A549 (cell line): ENCODE measurements around the gene ENTPD5. TPM values are rescaled to one million over a fixed set of nuclear protein-coding genes. Genes with fewer than 3 reads are reported as not detected.
A peak's percentile ranks its signal among the peaks of the same experiment; 100 is the strongest.
"Not testable (repeated sequence)": the region's sequence is repeated elsewhere in the genome, so short reads cannot be mapped to it uniquely, and the experiment has no call there.

ENCODE experiments used
- ATAC-seq, 2 experiments: fragments of 200-7000 bp in 1 of 2; fragments of >200 bp in 1 of 2; cut with Nextera tagmentation in 1 of 2; cut with Tn5 transposase in 1 of 2; 3 replicates each; pipeline versions ENCODE4 v1.8.0 to v1.9.1; 2018 to 2020; ENCODE audit warnings: mild to moderate bottlenecking in 1 of 2, moderate library complexity in 1 of 2
- CTCF ChIA-PET: fragments of 300-600 bp; sonication (Branson Sonifier 250); formaldehyde crosslinking; extraction: SDS; loops from one replicate; lab custom pipeline; 2021; ENCODE audit warnings: antibody characterized with exemption, inconsistent platforms; lab: Yijun Ruan, JAX
- POLR2A ChIA-PET: fragments of 350-600 bp; formaldehyde crosslinking; extraction: SDS; loops from one replicate; lab custom pipeline; 2021; ENCODE audit warnings: antibody characterized with exemption, inconsistent platforms; lab: Yijun Ruan, JAX
- DNase-seq, 2 experiments: peaks; one replicate each; pipeline versions ENCODE4 v3.0.0 to v3.0.0-alpha.2; 2011 to 2016; ENCODE audit warnings: low read depth in 1 of 2, low spot score in 1 of 2
- FAIRE-seq: peaks from 2 replicates; lab custom pipeline; 2011; peaks lifted over from hg19 to GRCh38; lab: Jason Lieb, UNC
- H3K27ac ChIP-seq, 2 experiments: fragments of >200 bp; sonication (Bioruptor Twin); formaldehyde crosslinking; 3 replicates each; pipeline ENCODE4 v1.5.1; 2016 to 2017
- H3K4me1 ChIP-seq: fragments of >200 bp; sonication (Bioruptor Twin); formaldehyde crosslinking; 3 replicates; pipeline ENCODE4 v1.6.1; 2016
- H3K4me2 ChIP-seq: fragments of >200 bp; sonication (Bioruptor Twin); formaldehyde crosslinking; 3 replicates; pipeline ENCODE4 v1.6.1; 2016
- H3K4me3 ChIP-seq: fragments of >200 bp; sonication (Bioruptor Twin); formaldehyde crosslinking; 3 replicates; pipeline ENCODE4 v1.5.1; 2016
- H3K9me3 ChIP-seq: fragments of >200 bp; sonication (Bioruptor Twin); formaldehyde crosslinking; 3 replicates; pipeline ENCODE4 v1.6.1; 2016
- BHLHE40 ChIP-seq: IDR thresholded peaks from 2 replicates; pipeline ENCODE4 v1.6.1; 2012; ENCODE audit warnings: low read depth, low read length, inconsistent platforms
- CHD4 ChIP-seq: fragments of 200-600 bp; sonication (generic); IDR thresholded peaks from 2 replicates; pipeline ENCODE4 v1.6.1; 2016; ENCODE audit warnings: antibody characterized with exemption, mild to moderate bottlenecking, borderline replicate concordance
- EHF ChIP-seq: fragments of 250-450 bp; sonication (Bioruptor Pico); IDR thresholded peaks from 2 replicates; pipeline ENCODE4 v1.5.0; 2020; ENCODE audit warnings: mild to moderate bottlenecking
- FOSB ChIP-seq: fragments of 250-450 bp; sonication (Bioruptor Pico); IDR thresholded peaks from 2 replicates; pipeline ENCODE4 v1.5.0; 2020; ENCODE audit warnings: mild to moderate bottlenecking, moderate library complexity
- FOSL2 ChIP-seq, 2 experiments: fragments of 450-650 bp in 1 of 2; fragments of >200 bp in 1 of 2; sonication (Bioruptor Twin) in 1 of 2; formaldehyde crosslinking; IDR thresholded peaks; 2 replicates each; pipeline versions ENCODE4 v1.5.0 to v1.6.1; 2016 to 2020; ENCODE audit warnings: mild to moderate bottlenecking in 1 of 2, moderate library complexity in 1 of 2
- FOXS1 ChIP-seq: fragments of 250-450 bp; sonication (Bioruptor Pico); IDR thresholded peaks from 2 replicates; pipeline ENCODE4 v1.5.0; 2020; ENCODE audit warnings: mild to moderate bottlenecking, moderate library complexity
- HOXB5 ChIP-seq: fragments of 250-450 bp; sonication (Bioruptor Pico); IDR thresholded peaks from 2 replicates; pipeline ENCODE4 v1.5.0; 2020; ENCODE audit warnings: mild to moderate bottlenecking, moderate library complexity
- KDM5A ChIP-seq: fragments of 200-600 bp; sonication (generic); IDR thresholded peaks from 2 replicates; pipeline ENCODE4 v1.6.1; 2016; ENCODE audit warnings: antibody characterized with exemption, mild to moderate bottlenecking
- MYC ChIP-seq: IDR thresholded peaks from 2 replicates; pipeline ENCODE4 v1.6.1; 2012; ENCODE audit warnings: mild to moderate bottlenecking, inconsistent platforms, low read length, improper control_type of control experiment, borderline replicate concordance
- NPAS2 ChIP-seq: fragments of 250-450 bp; sonication (Bioruptor Pico); IDR thresholded peaks from 2 replicates; pipeline ENCODE4 v1.8.0; 2022; ENCODE audit warnings: mild to moderate bottlenecking, moderate library complexity, borderline replicate concordance
- NR3C1 ChIP-seq: fragments of >200 bp; sonication (Bioruptor Twin); formaldehyde crosslinking; IDR thresholded peaks from 3 replicates; pipeline ENCODE4 v1.6.1; 2017
- RAD21 ChIP-seq, 2 experiments: fragments of >200 bp in 1 of 2; sonication (Bioruptor Twin) in 1 of 2; formaldehyde crosslinking in 1 of 2; IDR thresholded peaks in 1 of 2; conservative IDR thresholded peaks in 1 of 2; 2 replicates in 1 of 2; 3 replicates in 1 of 2; pipeline ENCODE4 v1.6.1; 2012 to 2018; ENCODE audit warnings: inconsistent platforms in 1 of 2
- RARB ChIP-seq: fragments of 250-450 bp; sonication (Bioruptor Pico); IDR thresholded peaks from 2 replicates; pipeline ENCODE4 v1.8.0; 2021; ENCODE audit warnings: mild to moderate bottlenecking, moderate library complexity
- RNF2 ChIP-seq: fragments of 200-600 bp; sonication (generic); IDR thresholded peaks from 2 replicates; pipeline ENCODE4 v1.6.1; 2016; ENCODE audit warnings: low read depth, mild to moderate bottlenecking, antibody characterized with exemption, moderate library complexity, borderline replicate concordance
- SREBF2 ChIP-seq: fragments of 450-650 bp; IDR thresholded peaks from 2 replicates; pipeline ENCODE4 v1.6.1; 2014; ENCODE audit warnings: mild to moderate bottlenecking, moderate library complexity
- ZFP36 ChIP-seq: fragments of 450-650 bp; IDR thresholded peaks from 2 replicates; pipeline ENCODE4 v1.6.1; 2014; ENCODE audit warnings: borderline replicate concordance; ENCODE audit not compliant: partially characterized antibody
- WGBS: methylation state at CpG from one replicate; pipeline ENCODE4 v1.1.6; 2017; ENCODE audit errors: missing lambda C conversion rate; 5-methylcytosine and 5-hydroxymethylcytosine counted together
- polyA plus RNA-seq, 4 experiments: library from polyadenylated mRNA; depleted of rRNA in 3 of 4; stranded (reverse); fragments of >200 nt; fragmentation: RNase III in 1 of 4; extraction: RNeasy Plus Mini Kit Qiagen cat#74134 plus additional on column Dnase treatment in 1 of 4; gene quantifications; 2 replicates in 3 of 4; 3 replicates in 1 of 4; pipeline ENCODE4 v1.2.3, GENCODE V29; 2011 to 2017
- TF ChIP-seq, protein P1 (sequence below): fragments of 250-450 bp; sonication (Bioruptor Pico); IDR thresholded peaks from 2 replicates; pipeline ENCODE4 v1.5.0; 2021; ENCODE audit warnings: mild to moderate bottlenecking, moderate library complexity, borderline replicate concordance
- TF ChIP-seq, protein P2 (sequence below): fragments of 150-350 bp; IDR thresholded peaks from 2 replicates; pipeline ENCODE4 v1.6.1; 2014; ENCODE audit warnings: low read depth, mild to moderate bottlenecking, low read length
- TF ChIP-seq, protein P3 (sequence below): fragments of >200 bp; sonication (Bioruptor Twin); formaldehyde crosslinking; IDR thresholded peaks from 3 replicates; pipeline ENCODE4 v1.6.1; 2016
- TF ChIP-seq, protein P4 (sequence below): fragments of 250-450 bp; sonication (Bioruptor Pico); IDR thresholded peaks from 2 replicates; pipeline ENCODE4 v1.5.0; 2020; ENCODE audit warnings: low read depth, mild to moderate bottlenecking, moderate library complexity

Gene ENTPD5
- polyA plus RNA-seq, 2 of the 4 experiments (the other 2 are of a cell fraction) = 6.0 to 17.4 TPM

DNA sequence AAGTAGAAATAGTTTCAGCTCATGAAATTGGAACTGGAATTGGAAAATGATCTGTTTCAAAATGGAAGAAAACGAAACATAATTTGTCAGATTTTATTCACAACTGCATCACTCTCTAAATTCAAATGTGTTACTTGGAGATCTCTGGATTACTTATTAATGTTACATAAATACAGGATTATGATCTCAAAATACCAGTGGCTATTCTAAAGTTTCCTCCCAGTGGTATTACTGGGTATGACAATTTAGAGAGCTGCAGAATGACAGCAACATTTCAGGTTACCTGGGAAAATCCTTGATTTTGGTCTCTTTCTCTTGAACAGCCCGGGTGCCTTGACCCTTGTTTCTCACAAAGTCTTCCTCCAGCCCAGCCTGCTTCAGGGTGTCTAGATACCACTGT is 83.4 kb downstream of the ENTPD5 start:
- Histone ChIP-seq H3K27ac (no peak overlapping the region), H3K4me1 (peaks cover 3% of the 10 kb centered on the region; the same call in 2 of the 3 replicates), H3K4me3 (no peak overlapping the region), H3K4me2 (no peak overlapping the region), H3K9me3 (no peaks in the 10 kb centered on the region)
- POLR2A ChIA-PET = interaction anchor here (1.2 kb wide), 1 partner anchor 14 kb away, joined by 5 read pairs; the partner anchor contains the start of genes COQ6 and FAM161B
- 22% methylated on average over 2 of the region's 2 CpGs for WGBS
- ATAC-seq = peak; percentile 69 to 80; a peak in 4 of 6 replicates
- no peak for FAIRE-seq
- CTCF ChIA-PET = interaction anchor here (0.7 to 1.9 kb wide), 14 partner anchors 8 to 257 kb away, joined by 3 to 10 read pairs (median 3); partner anchors contain the start of genes COQ6, FAM161B and PTGR2
- TF ChIP-seq MYC = no peak
- no peak for TF ChIP-seq EHF (CRISPR knock-in tag)
- TF ChIP-seq KDM5A = no peak
- TF ChIP-seq, protein P1, sequence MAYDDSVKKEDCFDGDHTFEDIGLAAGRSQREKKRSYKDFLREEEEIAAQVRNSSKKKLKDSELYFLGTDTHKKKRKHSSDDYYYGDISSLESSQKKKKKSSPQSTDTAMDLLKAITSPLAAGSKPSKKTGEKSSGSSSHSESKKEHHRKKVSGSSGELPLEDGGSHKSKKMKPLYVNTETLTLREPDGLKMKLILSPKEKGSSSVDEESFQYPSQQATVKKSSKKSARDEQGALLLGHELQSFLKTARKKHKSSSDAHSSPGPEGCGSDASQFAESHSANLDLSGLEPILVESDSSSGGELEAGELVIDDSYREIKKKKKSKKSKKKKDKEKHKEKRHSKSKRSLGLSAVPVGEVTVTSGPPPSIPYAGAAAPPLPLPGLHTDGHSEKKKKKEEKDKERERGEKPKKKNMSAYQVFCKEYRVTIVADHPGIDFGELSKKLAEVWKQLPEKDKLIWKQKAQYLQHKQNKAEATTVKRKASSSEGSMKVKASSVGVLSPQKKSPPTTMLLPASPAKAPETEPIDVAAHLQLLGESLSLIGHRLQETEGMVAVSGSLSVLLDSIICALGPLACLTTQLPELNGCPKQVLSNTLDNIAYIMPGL (CRISPR knock-in tag) = no peak
- TF ChIP-seq RAD21 (conservative IDR thresholded peaks at IDR 0.05 in 1 of 2, IDR thresholded peaks at IDR 0.05 in 1 of 2) = no peak
- DNase-seq = peak; percentile 33 to 75

DNA sequence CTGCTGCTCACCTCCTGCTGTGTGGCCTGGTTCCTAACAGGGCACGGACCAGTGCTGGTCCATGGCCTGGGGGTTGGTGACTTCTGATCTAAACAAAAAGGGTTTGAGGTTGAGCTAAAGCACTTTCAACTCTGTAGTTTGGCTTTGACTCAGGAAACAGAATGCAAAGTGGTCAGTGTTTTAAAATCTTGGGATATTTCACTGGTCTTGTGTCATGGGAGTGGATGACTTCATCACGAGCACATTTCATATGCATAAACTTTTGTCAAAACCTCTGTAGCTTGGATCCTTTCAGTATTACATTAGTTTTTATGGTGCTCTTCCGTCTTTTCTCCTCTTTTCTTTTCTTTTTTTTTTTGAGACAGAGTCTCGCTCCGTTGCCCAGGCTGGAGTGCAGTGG is 94.8 kb downstream of the ENTPD5 start:
- CTCF ChIA-PET = interaction anchor here (0.6 kb wide), 1 partner anchor 164 kb away, joined by 3 read pairs; a partner anchor contains a TSS
- Histone ChIP-seq H3K4me2 (no peak overlapping the region), H3K27ac (no peak overlapping the region), H3K9me3 (no peaks in the 10 kb centered on the region)
- DNase-seq = no peak
- TF ChIP-seq FOSL2 (IDR thresholded peaks at IDR 0.05) (no peak), FOSL2 (CRISPR knock-in tag; IDR thresholded peaks at IDR 0.05) (no peak), RARB (no peak), SREBF2 (no peak), NR3C1 (no peak), NPAS2 (CRISPR knock-in tag) (no peak), MYC (no peak), RNF2 (no peak), CHD4 (no peak), HOXB5 (no peak), FOSB (no peak), ZFP36 (no peak), EHF (CRISPR knock-in tag) (no peak), FOXS1 (CRISPR knock-in tag) (no peak), BHLHE40 (no peak)
- TF ChIP-seq, protein P2, sequence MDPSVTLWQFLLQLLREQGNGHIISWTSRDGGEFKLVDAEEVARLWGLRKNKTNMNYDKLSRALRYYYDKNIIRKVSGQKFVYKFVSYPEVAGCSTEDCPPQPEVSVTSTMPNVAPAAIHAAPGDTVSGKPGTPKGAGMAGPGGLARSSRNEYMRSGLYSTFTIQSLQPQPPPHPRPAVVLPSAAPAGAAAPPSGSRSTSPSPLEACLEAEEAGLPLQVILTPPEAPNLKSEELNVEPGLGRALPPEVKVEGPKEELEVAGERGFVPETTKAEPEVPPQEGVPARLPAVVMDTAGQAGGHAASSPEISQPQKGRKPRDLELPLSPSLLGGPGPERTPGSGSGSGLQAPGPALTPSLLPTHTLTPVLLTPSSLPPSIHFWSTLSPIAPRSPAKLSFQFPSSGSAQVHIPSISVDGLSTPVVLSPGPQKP = no peak
- TF ChIP-seq, protein P3, sequence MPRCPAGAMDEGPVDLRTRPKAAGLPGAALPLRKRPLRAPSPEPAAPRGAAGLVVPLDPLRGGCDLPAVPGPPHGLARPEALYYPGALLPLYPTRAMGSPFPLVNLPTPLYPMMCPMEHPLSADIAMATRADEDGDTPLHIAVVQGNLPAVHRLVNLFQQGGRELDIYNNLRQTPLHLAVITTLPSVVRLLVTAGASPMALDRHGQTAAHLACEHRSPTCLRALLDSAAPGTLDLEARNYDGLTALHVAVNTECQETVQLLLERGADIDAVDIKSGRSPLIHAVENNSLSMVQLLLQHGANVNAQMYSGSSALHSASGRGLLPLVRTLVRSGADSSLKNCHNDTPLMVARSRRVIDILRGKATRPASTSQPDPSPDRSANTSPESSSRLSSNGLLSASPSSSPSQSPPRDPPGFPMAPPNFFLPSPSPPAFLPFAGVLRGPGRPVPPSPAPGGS = no peak
- TF ChIP-seq, protein P4, sequence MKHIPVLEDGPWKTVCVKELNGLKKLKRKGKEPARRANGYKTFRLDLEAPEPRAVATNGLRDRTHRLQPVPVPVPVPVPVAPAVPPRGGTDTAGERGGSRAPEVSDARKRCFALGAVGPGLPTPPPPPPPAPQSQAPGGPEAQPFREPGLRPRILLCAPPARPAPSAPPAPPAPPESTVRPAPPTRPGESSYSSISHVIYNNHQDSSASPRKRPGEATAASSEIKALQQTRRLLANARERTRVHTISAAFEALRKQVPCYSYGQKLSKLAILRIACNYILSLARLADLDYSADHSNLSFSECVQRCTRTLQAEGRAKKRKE (CRISPR knock-in tag) = no peak
- TF ChIP-seq, all 56 proteins: peak for 0
- H3K4me3 ChIP-seq = no peak overlapping the region
- POLR2A ChIA-PET = no interaction called here
- H3K4me1 ChIP-seq = no peaks in the 10 kb centered on the region
- 97% methylated on average over 5 of the region's 5 CpGs for WGBS
- ATAC-seq (no peak), FAIRE-seq (no peak)

DNA sequence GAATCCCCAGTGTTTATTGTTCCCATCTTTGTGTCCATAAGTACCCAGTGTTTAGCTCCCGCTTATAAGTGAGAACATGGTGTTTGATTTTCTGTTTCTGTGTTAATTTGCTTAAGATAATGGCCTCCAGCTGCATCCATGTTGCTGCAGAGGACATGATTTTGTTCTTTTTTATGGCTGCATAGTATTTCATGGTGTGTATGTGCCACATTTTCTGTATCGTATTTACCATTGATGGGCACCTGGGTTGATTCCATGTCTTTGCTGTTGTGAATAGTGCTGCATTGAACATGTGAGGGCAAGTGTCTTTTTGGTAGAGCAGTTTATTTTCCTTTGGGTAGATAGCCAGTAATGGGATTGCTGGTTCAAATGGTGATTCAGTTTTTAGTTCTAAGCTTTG is 99.6 kb downstream of the ENTPD5 start:
- CTCF ChIA-PET = interaction anchor here (1.5 kb wide), 1 partner anchor 16 kb away, joined by 8 read pairs; no protein-coding TSS in a partner anchor
- 97% methylated on average over 2 of the region's 2 CpGs for WGBS

More for the DNA sequence above, 99.6 kb downstream of the ENTPD5 start:
- H3K27ac ChIP-seq, H3K9me3 ChIP-seq, H3K4me1 ChIP-seq, H3K4me3 ChIP-seq, ATAC-seq, DNase-seq, H3K4me2 ChIP-seq, FAIRE-seq, POLR2A ChIA-PET: not testable (repeated sequence)
